ENCODE results near the gene ANKRD31.
"Not testable (repeated sequence)": the region's sequence is repeated elsewhere in the genome, so short reads cannot be mapped to it uniquely, and the experiment has no call there.

Gene ANKRD31

GRCh38 chr5:75142566-75143136 lies 94.0 kb downstream of the ANKRD31 start:
- no peak for DNase-seq (ENCODE audit: low read depth, low spot score)

DNA sequence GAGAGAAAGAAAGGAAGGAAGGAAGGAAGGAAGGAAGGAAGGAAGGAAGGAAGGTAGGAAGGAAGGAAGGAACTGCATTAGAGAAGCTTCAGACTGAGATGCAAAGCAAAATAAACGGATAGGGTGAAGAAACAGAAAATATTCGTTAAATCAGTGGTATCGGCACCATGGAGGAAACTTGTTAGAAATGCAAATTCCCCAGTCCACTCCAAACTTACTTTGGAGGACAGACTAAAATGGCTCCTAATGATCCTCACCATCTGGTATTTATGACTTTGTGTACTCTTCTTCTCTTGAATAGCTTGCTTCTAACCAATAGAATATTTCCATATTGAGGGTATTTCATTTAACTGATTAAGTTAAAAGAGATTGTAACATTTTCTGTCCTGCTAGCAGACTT lies 96.4 kb downstream of the ANKRD31 start:
- no peak for DNase-seq (ENCODE audit: low read depth, low spot score)

GRCh38 chr5:75138689-75139088 lies 98.0 kb downstream of the ANKRD31 start:
- no peak for DNase-seq (ENCODE audit: low read depth, low spot score)

- no peak for DNase-seq (ENCODE audit: low read depth, low spot score)
Observed at GRCh38 chr5:75130818-75131349, 105.8 kb downstream of the ANKRD31 start.

DNA sequence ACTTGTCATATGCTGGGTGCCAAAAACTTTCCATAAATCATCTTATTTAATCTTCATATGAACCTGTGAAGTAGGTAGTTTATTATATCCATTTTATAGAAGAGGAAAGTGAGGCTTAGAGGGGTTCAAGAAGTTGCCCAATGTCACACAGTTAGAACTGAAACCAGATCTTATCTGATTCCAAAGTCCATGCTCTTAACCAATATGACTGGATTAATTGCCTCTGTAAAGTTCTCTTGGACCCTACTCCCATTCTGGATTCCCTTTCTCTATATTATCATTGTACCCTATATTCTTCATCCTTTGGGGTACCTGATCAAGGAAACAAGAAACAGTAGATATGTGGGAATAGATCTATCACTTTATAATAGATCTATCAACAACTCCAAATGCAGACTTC lies 119.8 kb downstream of the ANKRD31 start:
- DNase-seq (ENCODE audit: low read depth, low spot score): no peak

DNA sequence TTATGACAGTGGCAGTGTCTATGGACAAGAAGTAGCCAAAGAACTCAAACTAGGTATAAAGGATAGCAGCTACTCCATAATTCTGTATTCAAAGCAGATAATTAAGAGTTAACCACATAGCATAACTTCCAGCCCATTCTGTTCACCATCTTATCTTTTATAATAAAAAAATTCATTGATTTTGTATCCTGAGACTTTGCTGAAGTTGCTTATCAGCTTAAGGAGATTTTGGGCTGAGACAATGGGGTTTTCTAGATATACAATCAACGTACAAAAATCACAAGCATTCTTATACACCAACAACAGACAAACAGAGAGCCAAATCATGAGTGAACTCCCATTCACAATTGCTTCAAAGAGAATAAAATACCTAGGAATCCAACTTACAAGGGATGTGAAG lies 122.4 kb downstream of the ANKRD31 start:
- not testable (repeated sequence) for DNase-seq (ENCODE audit: low read depth, low spot score)

- DNase-seq (ENCODE audit: low read depth, low spot score): no peak
Observed at GRCh38 chr5:75113354-75114113, 123.1 kb downstream of the ANKRD31 start.

DNA sequence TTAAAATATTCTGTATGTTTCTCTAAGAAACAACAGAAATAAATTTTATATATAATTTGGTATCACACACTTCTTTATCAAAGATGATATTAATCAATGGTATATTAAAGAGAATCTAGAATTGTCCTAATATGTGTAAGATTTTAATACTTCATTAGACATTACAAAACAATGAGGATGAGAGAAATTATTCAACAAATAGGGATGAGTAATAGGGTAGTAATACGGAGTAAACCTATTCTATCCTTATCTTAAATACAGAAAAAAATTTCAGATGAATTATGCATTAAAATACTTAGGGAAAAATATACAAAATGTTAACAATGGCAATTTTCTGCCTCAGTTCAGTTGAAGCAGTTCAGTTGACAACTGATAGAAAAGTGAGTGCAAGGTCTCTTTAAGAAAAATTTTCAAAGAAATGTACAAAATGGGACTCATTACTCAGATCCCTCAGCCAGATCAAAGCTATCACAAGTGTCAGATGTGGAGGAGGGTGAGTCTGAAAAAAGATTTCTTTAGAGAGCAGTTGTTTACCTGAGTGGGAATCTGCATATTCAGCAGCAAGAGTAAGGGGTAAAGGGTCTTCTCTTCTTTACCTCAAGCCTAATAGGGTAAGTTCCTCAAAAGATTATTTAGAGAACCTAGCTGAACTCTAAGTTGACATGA lies 127.6 kb downstream of the ANKRD31 start:
- DNase-seq (ENCODE audit: low read depth, low spot score): no peak

GRCh38 chr5:75108515-75108914 lies 128.2 kb downstream of the ANKRD31 start:
- no peak for DNase-seq (ENCODE audit: low read depth, low spot score)

GRCh38 chr5:75095956-75096355 lies 140.7 kb downstream of the ANKRD31 start:
- not testable (repeated sequence) for DNase-seq (ENCODE audit: low read depth, low spot score)

- no peak for DNase-seq (ENCODE audit: low read depth, low spot score)
Observed at GRCh38 chr5:75091597-75091996, 145.1 kb downstream of the ANKRD31 start.

DNA sequence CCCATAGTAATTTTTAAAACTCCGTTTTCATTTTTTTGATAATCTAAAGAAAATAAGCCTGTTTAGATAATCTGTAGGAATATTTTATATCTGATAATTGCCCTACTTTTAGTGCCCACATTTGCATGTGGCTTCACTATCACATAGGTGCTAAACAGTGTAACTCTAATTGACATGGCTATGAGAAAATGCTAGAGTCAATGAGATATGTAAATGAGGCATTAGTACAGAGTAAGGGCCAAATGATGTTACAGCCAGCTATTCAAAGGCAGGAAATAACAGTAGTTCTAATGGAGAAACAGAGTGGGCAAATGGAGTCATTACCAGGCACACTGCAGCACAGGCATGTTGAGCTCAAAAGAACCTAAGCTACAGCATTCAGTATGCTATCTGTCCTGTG lies 147.0 kb downstream of the ANKRD31 start:
- no peak for DNase-seq (ENCODE audit: low read depth, low spot score)

- no peak for DNase-seq (ENCODE audit: low read depth, low spot score)
Observed at GRCh38 chr5:75089137-75089536, 147.5 kb downstream of the ANKRD31 start.

DNA sequence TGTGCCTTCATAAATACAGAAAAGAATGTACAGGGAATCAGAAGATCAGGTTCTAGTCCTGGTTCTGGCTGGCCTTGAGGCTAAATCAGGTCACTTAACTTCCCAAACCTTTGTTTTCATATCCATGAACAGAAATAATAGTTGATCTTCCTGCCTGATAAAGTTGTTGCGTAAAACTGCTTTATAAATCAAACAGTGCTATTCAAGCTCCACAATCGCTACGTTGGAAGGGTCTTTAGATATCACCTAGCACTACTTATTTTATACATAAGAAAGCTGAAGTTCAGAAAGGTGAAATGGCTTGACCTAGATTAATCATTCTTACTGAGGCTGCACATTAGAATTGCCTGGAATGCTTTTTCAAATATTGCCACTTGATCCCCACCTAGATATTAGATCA lies 148.0 kb downstream of the ANKRD31 start:
- no peak for DNase-seq (ENCODE audit: low read depth, low spot score)

- no peak for DNase-seq (ENCODE audit: low read depth, low spot score)
Observed at GRCh38 chr5:75081510-75081909, 155.2 kb downstream of the ANKRD31 start.

DNA sequence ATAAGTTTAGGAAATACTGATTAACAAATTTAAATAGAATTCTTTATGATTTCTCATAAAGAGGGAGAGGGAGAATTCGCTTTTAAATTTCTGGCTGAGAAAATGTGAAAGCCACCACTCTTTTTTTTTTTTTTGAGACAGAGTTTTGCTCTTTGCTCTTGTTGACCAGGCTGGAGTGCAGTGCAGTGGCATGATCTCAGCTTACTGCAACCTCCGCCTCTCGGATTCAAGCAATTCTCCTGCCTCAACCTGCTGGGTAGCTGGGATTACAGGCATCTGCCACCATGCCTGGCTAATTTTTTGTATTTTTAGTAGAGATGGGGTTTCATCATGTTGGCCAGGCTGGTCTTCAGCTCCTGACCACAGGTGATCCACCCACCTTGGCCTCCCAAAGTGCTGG lies 157.3 kb downstream of the ANKRD31 start:
- DNase-seq (ENCODE audit: low read depth, low spot score): not testable (repeated sequence)

DNA sequence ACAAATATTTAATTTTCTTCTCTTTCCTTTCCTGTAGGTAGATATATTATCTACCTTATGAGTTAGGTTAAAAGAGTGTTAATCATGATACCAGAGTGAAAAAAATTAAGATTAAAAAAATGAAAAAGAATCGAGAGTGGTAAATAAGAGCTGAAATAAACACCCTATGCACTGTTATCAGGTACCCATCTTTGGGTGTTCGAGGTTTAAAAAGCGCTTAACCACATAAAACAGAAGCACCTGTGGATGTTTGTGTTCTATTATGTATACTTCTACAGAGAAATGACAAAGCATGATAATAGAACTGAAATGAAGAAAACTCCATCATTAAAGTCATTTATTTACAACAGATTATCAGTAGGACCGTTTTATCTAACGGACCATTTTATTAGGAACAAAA lies 158.7 kb downstream of the ANKRD31 start:
- DNase-seq (ENCODE audit: low read depth, low spot score): no peak

DNA sequence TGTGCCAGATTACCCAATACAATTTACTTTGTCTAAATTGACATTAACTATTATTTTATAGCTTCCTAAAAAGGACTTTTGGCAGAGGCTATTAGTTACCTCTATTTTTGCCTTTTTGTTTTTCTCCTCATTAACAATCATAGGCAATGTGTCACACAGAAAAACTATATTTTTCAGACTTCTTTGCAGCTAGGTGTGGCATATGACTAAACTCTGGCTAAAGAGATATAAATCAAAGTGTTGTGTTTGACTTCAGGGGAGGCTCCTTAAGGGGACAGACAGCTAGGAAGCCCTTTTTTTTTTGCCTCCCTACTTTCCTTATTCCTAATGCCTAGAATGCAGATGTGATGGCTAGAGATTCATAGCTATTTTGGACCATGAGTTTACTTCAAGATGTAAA lies 164.6 kb downstream of the ANKRD31 start:
- DNase-seq (ENCODE audit: low read depth, low spot score): no peak

DNA sequence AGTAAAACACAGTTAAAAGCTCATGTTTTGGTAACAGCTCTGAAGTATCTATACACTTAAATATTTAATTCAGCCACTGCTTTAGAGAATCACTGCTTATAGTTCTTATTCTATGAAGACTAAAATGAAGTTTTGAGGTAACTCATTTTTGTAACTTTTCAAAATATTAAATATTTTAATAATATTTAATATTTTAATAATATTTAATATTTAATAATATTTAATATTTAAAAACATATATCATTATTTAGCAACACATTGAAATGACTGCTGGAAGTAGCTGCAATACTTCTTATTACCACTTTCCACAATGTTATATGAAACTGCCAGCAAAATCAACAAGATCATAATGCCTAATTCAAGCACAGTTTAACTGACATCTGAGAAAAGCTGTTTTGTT lies 165.6 kb downstream of the ANKRD31 start:
- no peak for DNase-seq (ENCODE audit: low read depth, low spot score)

DNA sequence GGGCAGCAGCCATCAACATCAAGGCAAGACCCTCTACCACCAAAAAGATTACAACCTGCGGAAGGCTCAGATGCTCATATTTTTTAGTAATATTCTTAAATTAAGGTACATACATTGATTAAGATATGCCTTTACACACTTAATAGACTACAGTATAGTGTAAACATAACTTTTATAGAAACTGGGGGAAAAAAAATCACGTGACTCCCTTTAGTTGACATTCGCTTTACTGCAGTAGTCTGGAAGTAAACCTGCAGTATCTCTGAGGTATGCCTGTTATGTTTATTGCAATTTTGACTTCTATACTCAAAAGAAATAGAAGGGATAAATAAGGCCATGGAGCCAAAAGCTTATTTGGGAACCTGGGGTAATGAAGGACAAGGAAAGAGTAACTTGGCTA lies 169.2 kb downstream of the ANKRD31 start:
- DNase-seq (ENCODE audit: low read depth, low spot score): no peak

DNA sequence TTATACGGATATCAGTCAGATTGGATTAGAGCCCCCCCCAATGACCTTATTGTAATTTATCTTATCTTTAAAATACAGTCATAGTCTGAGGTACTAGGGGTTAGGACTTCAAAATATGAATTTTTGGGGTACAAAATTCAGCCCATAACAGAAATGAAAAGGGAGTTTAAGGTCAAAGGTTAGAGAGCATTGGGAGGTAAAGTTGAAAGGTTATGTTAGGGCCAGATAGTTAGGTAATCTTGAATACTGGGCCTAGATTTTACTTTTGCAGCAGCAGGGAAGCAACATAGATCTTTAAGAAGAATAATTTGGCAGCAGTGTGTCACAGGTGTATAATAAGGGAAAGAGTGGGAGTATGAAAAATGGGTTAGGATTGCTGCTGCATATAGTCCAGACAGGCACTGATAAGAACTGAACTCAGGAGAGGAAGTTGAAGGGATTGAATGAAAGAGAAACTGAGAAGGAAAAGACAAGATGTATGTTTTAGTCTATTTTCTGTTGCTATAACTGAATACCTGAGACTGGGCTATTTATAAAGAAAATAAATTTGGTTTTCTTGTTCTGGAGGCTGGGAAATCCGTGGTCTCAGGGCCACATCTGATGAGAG lies 173.7 kb downstream of the ANKRD31 start:
- DNase-seq (ENCODE audit: low read depth, low spot score): no peak

DNA sequence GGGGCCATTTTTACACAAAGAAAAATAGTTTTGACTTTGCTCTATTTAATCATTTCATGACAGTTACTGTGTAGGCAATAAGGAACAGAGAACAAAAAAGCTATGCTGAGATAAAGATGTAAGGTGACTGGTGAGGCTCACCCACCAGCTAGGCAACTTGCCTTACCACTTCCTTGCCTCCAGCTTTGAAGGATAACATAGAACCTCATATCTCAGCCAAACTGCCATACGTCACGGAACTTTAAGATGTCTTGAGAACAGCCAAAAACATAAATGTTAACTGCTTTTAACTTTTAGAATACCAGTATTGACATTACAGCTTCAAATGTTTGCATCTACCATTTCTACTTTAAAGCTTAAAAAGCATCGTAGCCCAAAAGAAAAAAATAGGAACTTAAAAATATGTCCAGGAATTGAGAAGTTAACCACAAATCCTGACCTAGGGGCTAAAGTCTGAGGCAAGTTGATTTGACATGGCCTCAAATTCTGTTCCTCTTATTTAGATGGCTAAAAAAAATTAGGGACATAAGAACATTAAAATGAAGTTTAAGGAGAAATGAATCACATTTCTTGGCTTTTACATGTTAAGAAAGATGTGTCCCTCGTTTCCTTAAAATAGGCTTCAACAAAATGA lies 176.6 kb downstream of the ANKRD31 start:
- DNase-seq (ENCODE audit: low read depth, low spot score): no peak

All from activated naive CD8-positive, alpha-beta T cell treated with anti-CD3 and anti-CD28 coated beads, Interleukin-2, amount 50 U/mL, for 16 hours (primary cell).